Measurements from ENCODE around the gene VSTM2L. TPM values are rescaled to one million over a fixed set of nuclear protein-coding genes. Genes with fewer than 3 reads are reported as not detected.

Gene VSTM2L
- total RNA-seq, 4 donors from 2014 or later = 0.37 to 0.94 (median 0.62) TPM

GRCh38 chr20:37944456-37944981, 41.6 kb downstream of the VSTM2L start:
- TF ChIP-seq, protein P1, sequence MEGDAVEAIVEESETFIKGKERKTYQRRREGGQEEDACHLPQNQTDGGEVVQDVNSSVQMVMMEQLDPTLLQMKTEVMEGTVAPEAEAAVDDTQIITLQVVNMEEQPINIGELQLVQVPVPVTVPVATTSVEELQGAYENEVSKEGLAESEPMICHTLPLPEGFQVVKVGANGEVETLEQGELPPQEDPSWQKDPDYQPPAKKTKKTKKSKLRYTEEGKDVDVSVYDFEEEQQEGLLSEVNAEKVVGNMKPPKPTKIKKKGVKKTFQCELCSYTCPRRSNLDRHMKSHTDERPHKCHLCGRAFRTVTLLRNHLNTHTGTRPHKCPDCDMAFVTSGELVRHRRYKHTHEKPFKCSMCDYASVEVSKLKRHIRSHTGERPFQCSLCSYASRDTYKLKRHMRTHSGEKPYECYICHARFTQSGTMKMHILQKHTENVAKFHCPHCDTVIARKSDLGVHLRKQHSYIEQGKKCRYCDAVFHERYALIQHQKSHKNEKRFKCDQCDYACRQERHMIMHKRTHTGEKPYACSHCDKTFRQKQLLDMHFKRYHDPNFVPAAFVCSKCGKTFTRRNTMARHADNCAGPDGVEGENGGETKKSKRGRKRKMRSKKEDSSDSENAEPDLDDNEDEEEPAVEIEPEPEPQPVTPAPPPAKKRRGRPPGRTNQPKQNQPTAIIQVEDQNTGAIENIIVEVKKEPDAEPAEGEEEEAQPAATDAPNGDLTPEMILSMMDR (IDR thresholded peaks at IDR 0.05) = no peak

GRCh38 chr20:37945091-37945547, 42.2 kb downstream of the VSTM2L start:
- TF ChIP-seq, protein P1 (IDR thresholded peaks at IDR 0.05) = no peak
- ATAC-seq (ENCODE audit: low FRiP score) (no peak), DNase-seq (ENCODE audit: low spot score) (no peak)

More at GRCh38 chr20:37944456-37944981, 41.6 kb downstream of the VSTM2L start:
- ATAC-seq (ENCODE audit: low FRiP score) (no peak), DNase-seq (ENCODE audit: low spot score) (no peak)

- DNase-seq (ENCODE audit: low spot score) (no peak), ATAC-seq (ENCODE audit: low FRiP score) (no peak)
- TF ChIP-seq, protein P1 (IDR thresholded peaks at IDR 0.05) = no peak
These were observed 44.0 kb downstream of the VSTM2L start for GRCh38 chr20:37946946-37947345.

- TF ChIP-seq, protein P1 (IDR thresholded peaks at IDR 0.05) = no peak
- ATAC-seq (ENCODE audit: low FRiP score) (no peak), DNase-seq (ENCODE audit: low spot score) (no peak)
These were observed 45.0 kb downstream of the VSTM2L start for GRCh38 chr20:37947943-37948342.

GRCh38 chr20:37948956-37949355, 46.0 kb downstream of the VSTM2L start:
- ATAC-seq (ENCODE audit: low FRiP score) = no peak

GRCh38 chr20:37954190-37954589, 51.3 kb downstream of the VSTM2L start:
- ATAC-seq (ENCODE audit: low FRiP score) (no peak), DNase-seq (ENCODE audit: low spot score) (no peak)
- TF ChIP-seq, protein P1 (IDR thresholded peaks at IDR 0.05) = no peak

More at GRCh38 chr20:37948956-37949355, 46.0 kb downstream of the VSTM2L start:
- TF ChIP-seq, protein P1 (IDR thresholded peaks at IDR 0.05) = no peak
- DNase-seq (ENCODE audit: low spot score) = no peak

DNA sequence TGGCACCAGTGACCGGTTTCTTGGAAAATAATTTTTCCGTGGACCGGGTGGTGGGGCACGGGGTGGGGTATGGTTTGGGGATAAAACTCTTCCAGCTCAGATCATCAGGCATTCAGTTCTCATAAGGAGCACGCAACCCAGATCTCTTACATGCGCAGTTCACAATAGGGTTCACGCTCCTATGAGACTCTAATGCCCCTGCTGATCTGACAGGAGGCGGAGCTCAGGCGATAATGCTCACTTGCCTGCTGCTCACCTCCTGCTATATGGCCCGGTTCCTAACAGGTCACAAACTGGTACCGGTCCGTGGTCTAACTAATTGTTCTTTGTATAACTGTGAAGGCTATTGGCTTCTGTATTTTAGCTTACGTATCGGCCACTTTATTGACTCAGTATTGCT, 51.7 kb downstream of the VSTM2L start:
- DNase-seq (ENCODE audit: low spot score) (no peak), ATAC-seq (ENCODE audit: low FRiP score) (no peak)
- TF ChIP-seq, protein P1 (IDR thresholded peaks at IDR 0.05) = no peak
